ENCODE results near the gene PRR5L. TPM values are rescaled to one million over a fixed set of nuclear protein-coding genes. Genes with fewer than 3 reads are reported as not detected.

The PRR5L gene
- total RNA-seq, 4 donors from 2014 or later: 8.8 to 29.7 (median 9.4) TPM

DNA sequence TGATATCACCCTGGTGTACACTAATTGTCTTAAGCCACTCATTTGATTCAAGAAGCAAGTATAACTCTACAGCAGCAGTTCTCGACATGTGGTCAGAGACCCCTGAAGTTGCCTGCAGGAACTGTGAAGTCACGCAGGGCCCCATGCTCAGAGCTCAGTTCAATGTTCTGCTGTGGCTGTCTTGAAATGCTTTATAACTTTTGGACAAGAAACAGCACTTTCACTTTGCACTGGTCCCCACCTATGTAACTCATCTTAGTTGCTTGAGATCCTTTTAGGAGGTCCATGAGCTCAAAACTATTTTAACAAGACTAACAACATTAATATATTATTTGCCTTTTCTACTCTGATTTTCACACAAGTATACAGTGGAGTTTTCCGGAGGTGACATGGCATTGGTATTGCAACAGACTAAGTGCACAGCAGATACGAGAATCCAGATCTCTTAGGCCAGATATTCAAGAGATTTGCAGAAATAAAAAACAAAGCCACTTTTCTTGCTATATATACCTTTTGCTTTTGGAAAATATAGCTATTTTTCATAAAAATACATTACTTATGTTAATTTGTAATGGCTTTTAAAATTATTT lies 64.8 kb downstream of the PRR5L start:
- no peak overlapping the region for H3K4me3 ChIP-seq
- no peaks in the 10 kb centered on the region for H3K36me3 ChIP-seq
- H3K9me3 ChIP-seq: no peaks in the 10 kb centered on the region
- no peak for DNase-seq (ENCODE audit: low spot score in 2 of 2)
- H3K27ac ChIP-seq: no peak overlapping the region
- TF ChIP-seq, protein P1, sequence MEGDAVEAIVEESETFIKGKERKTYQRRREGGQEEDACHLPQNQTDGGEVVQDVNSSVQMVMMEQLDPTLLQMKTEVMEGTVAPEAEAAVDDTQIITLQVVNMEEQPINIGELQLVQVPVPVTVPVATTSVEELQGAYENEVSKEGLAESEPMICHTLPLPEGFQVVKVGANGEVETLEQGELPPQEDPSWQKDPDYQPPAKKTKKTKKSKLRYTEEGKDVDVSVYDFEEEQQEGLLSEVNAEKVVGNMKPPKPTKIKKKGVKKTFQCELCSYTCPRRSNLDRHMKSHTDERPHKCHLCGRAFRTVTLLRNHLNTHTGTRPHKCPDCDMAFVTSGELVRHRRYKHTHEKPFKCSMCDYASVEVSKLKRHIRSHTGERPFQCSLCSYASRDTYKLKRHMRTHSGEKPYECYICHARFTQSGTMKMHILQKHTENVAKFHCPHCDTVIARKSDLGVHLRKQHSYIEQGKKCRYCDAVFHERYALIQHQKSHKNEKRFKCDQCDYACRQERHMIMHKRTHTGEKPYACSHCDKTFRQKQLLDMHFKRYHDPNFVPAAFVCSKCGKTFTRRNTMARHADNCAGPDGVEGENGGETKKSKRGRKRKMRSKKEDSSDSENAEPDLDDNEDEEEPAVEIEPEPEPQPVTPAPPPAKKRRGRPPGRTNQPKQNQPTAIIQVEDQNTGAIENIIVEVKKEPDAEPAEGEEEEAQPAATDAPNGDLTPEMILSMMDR (IDR thresholded peaks at IDR 0.05): no peak
- no peak for TF ChIP-seq POLR2A (IDR thresholded peaks at IDR 0.05)
- no peak for TF ChIP-seq EP300 (IDR thresholded peaks at IDR 0.05)
- WGBS, 2 donors: 76 to 79% methylated on average over 4 of the region's 4 CpGs
- no peaks in the 10 kb centered on the region for H3K27me3 ChIP-seq
- H3K4me1 ChIP-seq: peaks cover 0 to 20% (median 0%) of the 10 kb centered on the region in 4 donors

DNA sequence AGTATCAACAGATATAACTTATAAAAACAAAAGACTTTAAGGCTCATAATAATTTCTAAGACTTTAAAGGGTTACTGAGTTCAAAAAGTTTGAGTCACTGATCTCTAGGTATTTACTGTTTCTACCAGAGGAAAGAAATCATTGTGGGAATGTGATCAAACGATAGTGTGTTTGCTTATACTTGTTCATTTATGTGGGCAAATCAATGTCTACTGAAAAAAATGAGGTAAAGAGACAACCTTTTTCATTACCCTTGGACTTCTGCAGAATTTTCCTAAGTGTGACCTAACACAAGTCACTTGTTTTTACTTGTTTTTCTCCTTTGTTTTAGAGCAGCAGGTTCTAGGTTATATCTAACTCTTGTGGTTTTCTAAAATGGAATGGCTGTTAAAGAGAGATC lies 65.4 kb downstream of the PRR5L start:
- no peak for DNase-seq (ENCODE audit: low spot score in 2 of 2)
- no peaks in the 10 kb centered on the region for H3K36me3 ChIP-seq
- H3K9me3 ChIP-seq: no peaks in the 10 kb centered on the region
- WGBS, 2 donors: 32 to 43% methylated on average over 1 of the region's 1 CpG
- TF ChIP-seq, protein P1 (IDR thresholded peaks at IDR 0.05): no peak
- TF ChIP-seq POLR2A (IDR thresholded peaks at IDR 0.05) (no peak), EP300 (IDR thresholded peaks at IDR 0.05) (no peak)
- H3K4me1 ChIP-seq: peaks cover 0 to 20% (median 0%) of the 10 kb centered on the region in 4 donors
- H3K27me3 ChIP-seq: no peaks in the 10 kb centered on the region
- peak overlapping the region in 1 of 4 donors; percentile 3 for H3K4me3 ChIP-seq
- peak overlapping the region in 1 of 4 donors; percentile 50 for H3K27ac ChIP-seq

DNA sequence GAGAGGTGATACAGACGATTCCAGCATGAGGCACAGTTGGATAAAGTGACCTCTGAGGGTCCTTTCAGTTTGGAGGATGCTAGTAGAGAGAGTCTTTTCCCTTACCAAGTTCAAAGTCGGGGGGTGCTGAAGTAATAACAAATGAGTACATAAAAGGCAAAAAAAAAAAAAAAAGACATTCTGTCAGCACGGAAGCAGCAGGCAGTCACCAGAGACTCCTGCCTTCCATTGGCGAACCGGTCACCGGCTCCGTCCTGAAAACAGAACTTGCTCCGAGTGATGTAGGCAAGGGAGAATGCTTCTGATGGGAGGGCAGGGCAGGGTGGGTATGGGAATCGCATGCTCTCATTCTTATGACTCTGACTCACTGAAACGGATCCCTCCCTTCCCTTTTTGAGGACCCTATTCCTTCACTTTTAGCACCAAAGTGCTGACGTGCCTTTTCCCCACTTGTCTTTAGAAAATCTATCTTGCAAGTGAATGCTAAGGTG lies 65.9 kb downstream of the PRR5L start:
- peak in 1 of 2 donors; percentile 46 for DNase-seq (ENCODE audit: low spot score in 2 of 2)
- Histone ChIP-seq H3K36me3 (no peaks in the 10 kb centered on the region), H3K27me3 (no peaks in the 10 kb centered on the region), H3K27ac (peak overlapping the region in 1 of 4 donors; percentile 50), H3K4me3 (peak overlapping the region in 1 of 4 donors; percentile 3), H3K9me3 (no peaks in the 10 kb centered on the region), H3K4me1 (peaks cover 0 to 20% (median 0%) of the 10 kb centered on the region in 4 donors)
- TF ChIP-seq EP300 (IDR thresholded peaks at IDR 0.05) (peak in 1 of 2 donors; percentile 40), POLR2A (IDR thresholded peaks at IDR 0.05) (no peak)
- TF ChIP-seq, protein P1 (IDR thresholded peaks at IDR 0.05): no peak
- WGBS, 2 donors: 21 to 25% methylated on average over 11 of the region's 11 CpGs

DNA sequence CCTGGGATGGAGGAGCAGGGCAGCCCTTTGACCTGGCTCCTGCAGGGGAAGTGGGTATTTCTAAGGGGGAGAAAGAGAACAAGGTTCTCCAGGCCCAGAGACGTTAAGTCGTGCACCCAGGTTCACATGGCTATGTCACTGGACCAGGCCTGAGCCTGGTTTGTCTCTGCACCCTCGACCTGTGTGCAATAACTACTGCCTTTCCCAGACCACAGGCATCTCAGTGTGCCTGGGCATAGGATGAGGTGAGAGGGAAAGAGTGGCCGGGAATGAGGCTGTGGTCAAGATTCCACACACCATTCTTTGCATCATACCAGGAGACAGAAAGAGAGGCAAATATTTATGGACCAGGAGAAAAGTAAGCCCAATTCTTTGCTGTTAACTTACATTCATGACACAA lies 66.8 kb downstream of the PRR5L start:
- no peak for DNase-seq (ENCODE audit: low spot score in 2 of 2)
- peaks cover 0 to 20% (median 0%) of the 10 kb centered on the region in 4 donors for H3K4me1 ChIP-seq
- no peaks in the 10 kb centered on the region for H3K36me3 ChIP-seq
- no peak overlapping the region for H3K4me3 ChIP-seq
- TF ChIP-seq, protein P1 (IDR thresholded peaks at IDR 0.05): no peak
- TF ChIP-seq EP300 (IDR thresholded peaks at IDR 0.05) (no peak), POLR2A (IDR thresholded peaks at IDR 0.05) (no peak)
- WGBS, 2 donors: 76 to 79% methylated on average over 4 of the region's 4 CpGs
- H3K27me3 ChIP-seq: no peaks in the 10 kb centered on the region
- H3K9me3 ChIP-seq: no peaks in the 10 kb centered on the region
- H3K27ac ChIP-seq: no peak overlapping the region

All from tibial nerve (tissue), 4 donors.